IMR-90 (cell line): Measurements from ENCODE around the gene SEC22A.

Experiments
- BHLHE40 ChIP-seq: fragments of 150-350 bp; IDR thresholded peaks from 2 replicates; pipeline ENCODE4 v1.6.1; 2016; ENCODE audit warnings: mild to moderate bottlenecking, low read depth, low read length
- MAZ ChIP-seq: IDR thresholded peaks from 2 replicates; pipeline ENCODE4 v1.6.1; 2012; ENCODE audit warnings: low read depth, mild to moderate bottlenecking, low read length, improper control_type of control experiment, moderate library complexity, borderline replicate concordance
- MXI1 ChIP-seq: IDR thresholded peaks from 2 replicates; pipeline ENCODE4 v1.6.1; 2012; ENCODE audit warnings: low read depth, mild to moderate bottlenecking, low read length, moderate library complexity, borderline replicate concordance
- POLR2A ChIP-seq: IDR thresholded peaks from 2 replicates; pipeline ENCODE4 v1.6.1; 2012; ENCODE audit warnings: mild to moderate bottlenecking, low read depth, low read length
- RAD21 ChIP-seq: IDR thresholded peaks from 2 replicates; pipeline ENCODE4 v1.6.1; 2012; ENCODE audit warnings: low read length, improper control_type of control experiment
- RCOR1 ChIP-seq: IDR thresholded peaks from 2 replicates; pipeline ENCODE4 v1.6.1; 2012; ENCODE audit warnings: mild to moderate bottlenecking, low read length, improper control_type of control experiment; ENCODE audit not compliant: insufficient replicate concordance
- RFX5 ChIP-seq: IDR thresholded peaks from 2 replicates; pipeline ENCODE4 v1.8.0; 2012; ENCODE audit warnings: low read depth, mild to moderate bottlenecking, low read length, moderate library complexity
- TF ChIP-seq, protein P1 (sequence below): conservative IDR thresholded peaks from 2 replicates; pipeline ENCODE4 v1.5.1; 2012; ENCODE audit warnings: mild to moderate bottlenecking, low read depth, low read length, improper control_type of control experiment
- TF ChIP-seq, protein P2 (sequence below): fragments of 150-350 bp; IDR thresholded peaks from 2 replicates; pipeline ENCODE4 v1.6.1; 2017; ENCODE audit warnings: mild to moderate bottlenecking, antibody characterized with exemption, low read length, low read depth

DNA sequence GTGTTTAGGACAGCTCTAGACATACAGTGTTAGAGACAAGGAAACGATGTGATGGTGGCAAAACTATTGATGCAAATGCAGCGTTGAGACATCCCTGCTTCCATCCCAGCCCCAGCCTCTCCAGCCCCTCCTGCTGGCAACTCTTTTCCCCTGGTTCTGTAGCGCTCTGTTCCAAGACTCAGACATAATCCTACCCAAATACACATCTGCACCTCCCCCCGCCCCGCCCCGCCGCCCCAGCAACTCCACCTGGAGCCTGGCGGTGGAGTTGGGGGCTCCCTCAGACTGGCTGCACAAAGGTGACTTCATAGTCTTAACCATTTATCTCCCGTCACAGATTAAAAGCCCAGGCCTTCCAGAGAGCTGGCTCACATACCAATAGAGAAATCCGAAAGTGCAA lies 7.2 kb upstream of the SEC22A start:
- TF ChIP-seq, protein P1, sequence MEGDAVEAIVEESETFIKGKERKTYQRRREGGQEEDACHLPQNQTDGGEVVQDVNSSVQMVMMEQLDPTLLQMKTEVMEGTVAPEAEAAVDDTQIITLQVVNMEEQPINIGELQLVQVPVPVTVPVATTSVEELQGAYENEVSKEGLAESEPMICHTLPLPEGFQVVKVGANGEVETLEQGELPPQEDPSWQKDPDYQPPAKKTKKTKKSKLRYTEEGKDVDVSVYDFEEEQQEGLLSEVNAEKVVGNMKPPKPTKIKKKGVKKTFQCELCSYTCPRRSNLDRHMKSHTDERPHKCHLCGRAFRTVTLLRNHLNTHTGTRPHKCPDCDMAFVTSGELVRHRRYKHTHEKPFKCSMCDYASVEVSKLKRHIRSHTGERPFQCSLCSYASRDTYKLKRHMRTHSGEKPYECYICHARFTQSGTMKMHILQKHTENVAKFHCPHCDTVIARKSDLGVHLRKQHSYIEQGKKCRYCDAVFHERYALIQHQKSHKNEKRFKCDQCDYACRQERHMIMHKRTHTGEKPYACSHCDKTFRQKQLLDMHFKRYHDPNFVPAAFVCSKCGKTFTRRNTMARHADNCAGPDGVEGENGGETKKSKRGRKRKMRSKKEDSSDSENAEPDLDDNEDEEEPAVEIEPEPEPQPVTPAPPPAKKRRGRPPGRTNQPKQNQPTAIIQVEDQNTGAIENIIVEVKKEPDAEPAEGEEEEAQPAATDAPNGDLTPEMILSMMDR: peak; percentile 50
- TF ChIP-seq POLR2A (no peak), BHLHE40 (no peak), RFX5 (no peak), MXI1 (no peak), RAD21 (peak; percentile 48), MAZ (no peak), RCOR1 (no peak)
- TF ChIP-seq, protein P2, sequence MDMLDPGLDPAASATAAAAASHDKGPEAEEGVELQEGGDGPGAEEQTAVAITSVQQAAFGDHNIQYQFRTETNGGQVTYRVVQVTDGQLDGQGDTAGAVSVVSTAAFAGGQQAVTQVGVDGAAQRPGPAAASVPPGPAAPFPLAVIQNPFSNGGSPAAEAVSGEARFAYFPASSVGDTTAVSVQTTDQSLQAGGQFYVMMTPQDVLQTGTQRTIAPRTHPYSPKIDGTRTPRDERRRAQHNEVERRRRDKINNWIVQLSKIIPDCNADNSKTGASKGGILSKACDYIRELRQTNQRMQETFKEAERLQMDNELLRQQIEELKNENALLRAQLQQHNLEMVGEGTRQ: no peak
